Measurements from ENCODE around the gene ADGRF3.
"Not testable (repeated sequence)": the region's sequence is repeated elsewhere in the genome, so short reads cannot be mapped to it uniquely, and the experiment has no call there.

Gene ADGRF3

GRCh38 chr2:26317377-26318105, 29.0 kb downstream of the ADGRF3 start:
- no peak for DNase-seq

- no peak for DNase-seq
Measured at GRCh38 chr2:26316845-26317244, 29.7 kb downstream of the ADGRF3 start.

GRCh38 chr2:26316041-26316440, 30.5 kb downstream of the ADGRF3 start:
- no peak for DNase-seq

- no peak for DNase-seq
Measured at GRCh38 chr2:26314243-26314642, 32.3 kb downstream of the ADGRF3 start.

- no peak for DNase-seq
Measured at GRCh38 chr2:26313446-26313845, 33.1 kb downstream of the ADGRF3 start.

- DNase-seq, result no peak
Measured at GRCh38 chr2:26312471-26312870, 34.1 kb downstream of the ADGRF3 start.

- DNase-seq, result no peak
Measured at GRCh38 chr2:26309921-26310320, 36.7 kb downstream of the ADGRF3 start.

- DNase-seq, result no peak
Measured at GRCh38 chr2:26305540-26305939, 41.0 kb downstream of the ADGRF3 start.

- not testable (repeated sequence) for DNase-seq
Measured at GRCh38 chr2:26305094-26305493, 41.5 kb downstream of the ADGRF3 start.

GRCh38 chr2:26302846-26303245, 43.7 kb downstream of the ADGRF3 start:
- no peak for DNase-seq

GRCh38 chr2:26300234-26300925, 46.2 kb downstream of the ADGRF3 start:
- DNase-seq, result no peak

- no peak for DNase-seq
Measured at GRCh38 chr2:26299471-26300101, 47.0 kb downstream of the ADGRF3 start.

GRCh38 chr2:26298638-26299393, 47.8 kb downstream of the ADGRF3 start:
- DNase-seq, result peak; percentile 15

GRCh38 chr2:26298286-26298637, 48.3 kb downstream of the ADGRF3 start:
- no peak for DNase-seq

- DNase-seq, result no peak
Measured at GRCh38 chr2:26297061-26297460, 49.5 kb downstream of the ADGRF3 start.

- DNase-seq, result no peak
Measured at GRCh38 chr2:26295511-26295910, 51.1 kb downstream of the ADGRF3 start.

- no peak for DNase-seq
Measured at GRCh38 chr2:26292646-26293045, 53.9 kb downstream of the ADGRF3 start.

GRCh38 chr2:26290001-26290400, 56.6 kb downstream of the ADGRF3 start:
- DNase-seq, result no peak

GRCh38 chr2:26285931-26286330, 60.7 kb downstream of the ADGRF3 start:
- no peak for DNase-seq

- no peak for DNase-seq
Measured at GRCh38 chr2:26284132-26284531, 62.5 kb downstream of the ADGRF3 start.

- no peak for DNase-seq
Measured at GRCh38 chr2:26283606-26284005, 63.0 kb downstream of the ADGRF3 start.

- DNase-seq, result no peak
Measured at GRCh38 chr2:26281226-26281625, 65.4 kb downstream of the ADGRF3 start.

GRCh38 chr2:26279886-26280285, 66.7 kb downstream of the ADGRF3 start:
- DNase-seq, result no peak
